WI38 (cell line): ENCODE results near the gene TGFBR1.
"Not testable (repeated sequence)": the region's sequence is repeated elsewhere in the genome, so short reads cannot be mapped to it uniquely, and the experiment has no call there.

ENCODE experiments used
- H3K4me3 ChIP-seq: 2 replicates; pipeline ENCODE4 v1.5.1; 2011; ENCODE audit warnings: low read depth, mild to moderate bottlenecking, control low read depth, low read length
- CTCF ChIP-seq: IDR thresholded peaks from 2 replicates; pipeline ENCODE4 v1.5.1; 2012; ENCODE audit warnings: low read depth, mild to moderate bottlenecking, control low read depth, low read length

TGFBR1 gene

GRCh38 chr9:99090336-99091130 is 14.4 kb upstream of the TGFBR1 start:
- TF ChIP-seq CTCF, result no peak
- no peak overlapping the region for H3K4me3 ChIP-seq

GRCh38 chr9:99092643-99093491 is 12.0 kb upstream of the TGFBR1 start:
- no peak for TF ChIP-seq CTCF
- H3K4me3 ChIP-seq, result no peak overlapping the region

- no peak overlapping the region for H3K4me3 ChIP-seq
- TF ChIP-seq CTCF, result no peak
These were observed 11.5 kb upstream of the TGFBR1 start for GRCh38 chr9:99093492-99093791.

GRCh38 chr9:99095565-99095964 is 9.3 kb upstream of the TGFBR1 start:
- TF ChIP-seq CTCF, result no peak
- H3K4me3 ChIP-seq, result no peak overlapping the region

- no peak for TF ChIP-seq CTCF
- H3K4me3 ChIP-seq, result no peak overlapping the region
These were observed 8.5 kb upstream of the TGFBR1 start for GRCh38 chr9:99096409-99096808.

- H3K4me3 ChIP-seq, result not testable (repeated sequence)
These were observed 4.9 kb upstream of the TGFBR1 start for GRCh38 chr9:99099806-99100585.

- no peak for TF ChIP-seq CTCF
- no peak overlapping the region for H3K4me3 ChIP-seq
These were observed 3.6 kb upstream of the TGFBR1 start for GRCh38 chr9:99101271-99101670.
